Measurements from ENCODE around the gene CAMKV.
A peak's percentile ranks its signal among the peaks of the same experiment; 100 is the strongest.

CAMKV gene

DNA sequence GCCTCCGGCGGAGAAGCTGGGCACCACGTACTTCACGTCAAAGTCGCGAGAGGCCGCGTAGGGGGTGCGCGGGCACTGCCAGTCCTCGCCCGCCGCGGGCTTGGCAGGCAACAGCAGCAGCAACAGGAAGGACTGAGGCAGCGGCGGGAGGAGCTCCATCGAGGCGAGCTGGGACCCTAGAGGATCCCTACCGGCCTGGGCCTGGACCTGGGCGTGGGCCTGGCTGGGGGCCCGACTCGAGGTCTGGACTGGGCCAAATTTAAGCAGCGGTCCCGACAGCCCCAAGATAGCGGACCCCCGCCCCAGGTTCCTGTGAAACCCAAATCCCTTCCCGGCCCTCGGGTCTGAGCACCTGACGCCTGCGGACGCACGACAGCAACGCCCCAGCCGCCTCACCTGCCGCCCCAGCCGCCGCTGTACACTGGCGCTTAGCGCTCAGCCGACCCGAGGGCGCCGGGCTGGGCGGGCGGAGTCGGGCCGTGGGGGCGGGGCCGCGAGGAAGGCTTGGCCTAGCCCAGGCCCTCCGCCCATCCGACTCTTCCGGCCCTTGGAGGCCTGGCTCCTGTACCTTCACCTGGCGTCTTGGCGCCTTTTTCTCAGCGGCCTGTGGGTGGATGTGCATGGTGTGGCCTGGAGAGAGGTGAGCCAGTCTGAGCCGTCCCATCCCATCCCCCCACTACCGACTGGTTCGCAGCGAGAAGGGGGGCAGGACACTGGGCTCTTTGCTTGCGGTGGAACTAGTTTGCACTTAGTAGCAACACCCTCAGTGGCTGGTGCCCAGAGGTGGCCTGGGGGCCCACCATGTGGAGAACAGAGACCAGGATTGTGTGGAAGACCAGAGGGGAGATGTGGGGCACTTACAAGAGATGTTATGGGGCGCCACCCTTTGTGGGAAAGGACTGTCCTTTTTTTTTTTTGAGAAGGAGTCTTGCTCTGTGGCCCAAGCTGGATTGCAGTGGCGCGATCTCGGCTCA is 34.0 kb upstream of the CAMKV start, which contains the start of gene MST1R:
Gene MST1R (minus strand): TSS at position 423 of the 974 bp plus-strand sequence. CDS start 264 bp downstream, at position 159.
- Histone ChIP-seq H3K9ac (ENCODE audit: low read length) (peak within 1 kb of the TSS; percentile 69), H3K4me1 (ENCODE audit: insufficient read depth, low read length, severe bottlenecking) (peaks cover 40% of the 10 kb centered on the region), H3K79me2 (ENCODE audit: insufficient read depth, low read length) (no peaks in the 10 kb centered on the region), H3K36me3 (ENCODE audit: insufficient read depth, low read length) (no peaks in the 10 kb centered on the region), H3F3A (ENCODE audit: insufficient read depth, low read length) (no peaks in the 10 kb centered on the region), H3K27ac (ENCODE audit: low read depth, low read length, poor library complexity, severe bottlenecking) (no peak within 1 kb of the TSS), H3K4me3 (ENCODE audit: low read depth, low read length, poor library complexity, severe bottlenecking) (peak within 1 kb of the TSS; percentile 63), H2AFZ (ENCODE audit: low read length) (no peak within 1 kb of the TSS), H3K27me3 (ENCODE audit: insufficient read depth, low read length) (no peaks in the 10 kb centered on the region), H4K20me1 (ENCODE audit: insufficient read depth, low read length) (no peaks in the 10 kb centered on the region), H3K4me2 (ENCODE audit: low read length) (peak within 1 kb of the TSS; percentile 82), H3K9me2 (ENCODE audit: low read depth, low read length) (no peaks in the 10 kb centered on the region), H3K9me3 (ENCODE audit: low read length) (no peaks in the 10 kb centered on the region)
- TF ChIP-seq, protein P1, sequence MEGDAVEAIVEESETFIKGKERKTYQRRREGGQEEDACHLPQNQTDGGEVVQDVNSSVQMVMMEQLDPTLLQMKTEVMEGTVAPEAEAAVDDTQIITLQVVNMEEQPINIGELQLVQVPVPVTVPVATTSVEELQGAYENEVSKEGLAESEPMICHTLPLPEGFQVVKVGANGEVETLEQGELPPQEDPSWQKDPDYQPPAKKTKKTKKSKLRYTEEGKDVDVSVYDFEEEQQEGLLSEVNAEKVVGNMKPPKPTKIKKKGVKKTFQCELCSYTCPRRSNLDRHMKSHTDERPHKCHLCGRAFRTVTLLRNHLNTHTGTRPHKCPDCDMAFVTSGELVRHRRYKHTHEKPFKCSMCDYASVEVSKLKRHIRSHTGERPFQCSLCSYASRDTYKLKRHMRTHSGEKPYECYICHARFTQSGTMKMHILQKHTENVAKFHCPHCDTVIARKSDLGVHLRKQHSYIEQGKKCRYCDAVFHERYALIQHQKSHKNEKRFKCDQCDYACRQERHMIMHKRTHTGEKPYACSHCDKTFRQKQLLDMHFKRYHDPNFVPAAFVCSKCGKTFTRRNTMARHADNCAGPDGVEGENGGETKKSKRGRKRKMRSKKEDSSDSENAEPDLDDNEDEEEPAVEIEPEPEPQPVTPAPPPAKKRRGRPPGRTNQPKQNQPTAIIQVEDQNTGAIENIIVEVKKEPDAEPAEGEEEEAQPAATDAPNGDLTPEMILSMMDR (IDR thresholded peaks at IDR 0.05; ENCODE audit: low read length), result no peak

DNA sequence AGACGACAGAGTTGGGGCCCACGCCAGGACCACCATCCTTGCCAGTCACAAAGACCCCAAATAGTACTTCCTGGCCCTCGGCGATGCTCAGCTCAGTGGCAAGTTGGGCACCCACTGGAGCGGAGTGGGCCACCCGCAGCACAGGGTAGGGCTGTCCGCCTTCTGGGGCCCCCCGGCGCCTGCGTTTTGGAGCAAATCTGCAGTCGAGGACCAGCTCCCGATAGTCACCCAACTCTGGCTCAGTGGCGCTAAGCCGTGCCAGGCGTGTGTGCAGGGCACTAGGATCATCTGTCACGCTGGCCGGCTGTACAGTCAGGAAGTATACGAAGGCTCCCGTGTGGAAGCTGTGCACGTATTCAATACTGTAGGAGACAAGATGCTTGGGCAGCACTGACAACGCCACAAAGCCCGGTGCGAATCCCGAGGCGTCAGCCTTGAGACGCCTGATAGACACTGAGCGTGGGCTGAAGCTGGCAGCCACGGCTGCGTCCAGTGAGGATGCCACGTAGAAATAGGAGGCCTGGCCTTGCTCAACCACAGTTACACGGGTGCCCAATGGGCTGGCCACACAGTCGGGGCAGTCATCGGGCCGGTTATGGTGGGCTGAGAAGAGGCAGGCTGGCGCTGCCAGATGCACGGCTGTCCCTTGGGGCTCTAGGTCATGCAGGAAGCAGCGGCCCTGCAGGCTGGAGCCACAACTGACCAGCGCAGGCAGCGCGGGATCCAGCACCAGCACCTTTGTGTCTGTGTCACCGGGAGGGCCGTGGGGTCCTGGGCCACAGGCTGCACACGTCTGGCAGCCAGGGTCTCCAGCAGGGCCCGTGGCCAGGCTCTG is 33.0 kb upstream of the CAMKV start:
- Histone ChIP-seq H3K4me1 (ENCODE audit: insufficient read depth, low read length, severe bottlenecking) (peaks cover 40% of the 10 kb centered on the region), H3K4me3 (ENCODE audit: low read depth, low read length, poor library complexity, severe bottlenecking) (peak overlapping the region; percentile 63), H3K27ac (ENCODE audit: low read depth, low read length, poor library complexity, severe bottlenecking) (no peak overlapping the region), H3K79me2 (ENCODE audit: insufficient read depth, low read length) (no peaks in the 10 kb centered on the region), H3K9me2 (ENCODE audit: low read depth, low read length) (no peaks in the 10 kb centered on the region), H3K36me3 (ENCODE audit: insufficient read depth, low read length) (no peaks in the 10 kb centered on the region), H4K20me1 (ENCODE audit: insufficient read depth, low read length) (no peaks in the 10 kb centered on the region), H3F3A (ENCODE audit: insufficient read depth, low read length) (no peaks in the 10 kb centered on the region), H3K27me3 (ENCODE audit: insufficient read depth, low read length) (no peaks in the 10 kb centered on the region), H2AFZ (ENCODE audit: low read length) (no peak overlapping the region), H3K4me2 (ENCODE audit: low read length) (peak overlapping the region; percentile 82; the same call in 1 of the 2 replicates), H3K9me3 (ENCODE audit: low read length) (no peaks in the 10 kb centered on the region), H3K9ac (ENCODE audit: low read length) (peak overlapping the region; percentile 69; the same call in 1 of the 2 replicates)
- TF ChIP-seq EZH2 (IDR thresholded peaks at IDR 0.05; ENCODE audit: borderline replicate concordance, low read length), result no peak
- TF ChIP-seq, protein P1 (IDR thresholded peaks at IDR 0.05; ENCODE audit: low read length), result no peak

All from OCI-LY1 (cell line).